IMR-90 (cell line): Measurements from ENCODE around the gene NFIX. TPM values are rescaled to one million over a fixed set of nuclear protein-coding genes. Genes with fewer than 3 reads are reported as not detected.

Experiments used
- ATAC-seq: fragments of 200-7000 bp; cut with Tn5 transposase; 2 replicates; pipeline ENCODE4 v1.9.1; 2020; ENCODE audit warnings: low read depth, mild to moderate bottlenecking, moderate library complexity
- BruUV-seq: library from RNA; stranded (reverse); fragments of 400-500 nt; replicated peaks from 2 replicates; lab custom pipeline; 2021; lab: Mats Ljungman, UMichigan
- CTCF ChIA-PET: fragments of 300-600 bp; formaldehyde crosslinking; extraction: SDS; loops from one replicate; lab custom pipeline; 2021; ENCODE audit warnings: antibody characterized with exemption; lab: Yijun Ruan, JAX
- POLR2A ChIA-PET: fragments of 300-600 bp; sonication (Branson Sonifier 250); formaldehyde crosslinking; loops from one replicate; lab custom pipeline; 2022; ENCODE audit warnings: antibody characterized with exemption; ENCODE audit not compliant: unreplicated experiment; lab: Charles Lee
- DNase-seq: peaks from one replicate; pipeline ENCODE4 v3.0.0; 2013
- H2AFZ ChIP-seq: replicated peaks from 2 replicates; pipeline ENCODE3; 2013; ENCODE audit warnings: low read length, mild to moderate bottlenecking; ENCODE audit not compliant: poor library complexity
- H2AK5ac ChIP-seq: 2 replicates; pipeline ENCODE4 v1.6.1; 2013; ENCODE audit warnings: low read depth, low read length, inconsistent platforms
- H2AK9ac ChIP-seq: replicated peaks from 2 replicates; pipeline ENCODE3; 2013; ENCODE audit warnings: mild to moderate bottlenecking, low read depth, low read length, moderate library complexity; ENCODE audit not compliant: poor library complexity
- H2BK120ac ChIP-seq: 2 replicates; pipeline ENCODE4 v1.6.1; 2013; ENCODE audit warnings: low read depth, low read length, inconsistent platforms
- H2BK15ac ChIP-seq: 3 replicates; pipeline ENCODE4 v1.6.1; 2013; ENCODE audit warnings: low read depth, low read length, inconsistent platforms
- H2BK20ac ChIP-seq: 2 replicates; pipeline ENCODE4 v1.6.1; 2013; ENCODE audit warnings: low read depth, mild to moderate bottlenecking, inconsistent platforms, low read length, moderate library complexity
- H2BK5ac ChIP-seq: 2 replicates; pipeline ENCODE4 v1.6.1; 2013; ENCODE audit warnings: mild to moderate bottlenecking, low read depth, low read length, inconsistent platforms; ENCODE audit not compliant: poor library complexity, severe bottlenecking
- H3K14ac ChIP-seq: replicated peaks from 2 replicates; pipeline ENCODE4 v1.6.1; 2013; ENCODE audit warnings: low read depth, low read length, inconsistent platforms
- H3K18ac ChIP-seq: 2 replicates; pipeline ENCODE4 v1.6.1; 2013; ENCODE audit warnings: low read depth, low read length, control low read depth
- H3K23ac ChIP-seq: 2 replicates; pipeline ENCODE4 v1.6.1; 2013; ENCODE audit warnings: low read depth, low read length, inconsistent platforms
- H3K27ac ChIP-seq: 2 replicates; pipeline ENCODE4 v1.5.1; 2013; ENCODE audit warnings: mild to moderate bottlenecking, control low read depth, low read length; ENCODE audit not compliant: insufficient read depth
- H3K27me3 ChIP-seq: 2 replicates; pipeline ENCODE4 v1.6.1; 2013; ENCODE audit warnings: low read length; ENCODE audit not compliant: control insufficient read depth, insufficient read depth
- H3K36me3 ChIP-seq: 2 replicates; pipeline ENCODE4 v1.6.1; 2013; ENCODE audit warnings: low read length, mixed read lengths; ENCODE audit not compliant: control insufficient read depth, insufficient read depth
- H3K4ac ChIP-seq: 2 replicates; pipeline ENCODE4 v1.6.1; 2013; ENCODE audit warnings: low read depth, low read length, inconsistent platforms
- H3K4me1 ChIP-seq: 2 replicates; pipeline ENCODE4 v1.6.1; 2013; ENCODE audit warnings: low read length, mixed read lengths; ENCODE audit not compliant: control insufficient read depth, insufficient read depth
- H3K4me2 ChIP-seq: 2 replicates; pipeline ENCODE4 v1.6.1; 2013; ENCODE audit warnings: low read depth, mild to moderate bottlenecking, control low read depth, low read length, moderate library complexity
- H3K4me3 ChIP-seq: 2 replicates; pipeline ENCODE4 v1.5.1; 2013; ENCODE audit warnings: low read depth, mild to moderate bottlenecking, control low read depth, low read length, moderate library complexity; ENCODE audit not compliant: insufficient read depth
- H3K56ac ChIP-seq: 2 replicates; pipeline ENCODE4 v1.6.1; 2013; ENCODE audit warnings: low read length, inconsistent platforms; ENCODE audit not compliant: insufficient read depth; ENCODE audit errors: extremely low read depth
- H3K79me1 ChIP-seq, 2 experiments: 2 replicates each; pipeline ENCODE4 v1.6.1; 2013; ENCODE audit warnings: low read length in 2 of 2, inconsistent platforms in 1 of 2, low read depth in 1 of 2
- H3K9ac ChIP-seq: 2 replicates; pipeline ENCODE4 v1.6.1; 2013; ENCODE audit warnings: low read depth, low read length, control low read depth
- H3K9me1 ChIP-seq: 2 replicates; pipeline ENCODE4 v1.6.1; 2013; ENCODE audit warnings: low read length, inconsistent platforms; ENCODE audit not compliant: insufficient read depth
- H3K9me3 ChIP-seq: 2 replicates; pipeline ENCODE4 v1.6.1; 2013; ENCODE audit warnings: low read length; ENCODE audit not compliant: control insufficient read depth, insufficient read depth
- H4K20me1 ChIP-seq: 2 replicates; pipeline ENCODE4 v1.6.1; 2013; ENCODE audit warnings: low read length, inconsistent platforms; ENCODE audit not compliant: insufficient read depth
- H4K5ac ChIP-seq: 2 replicates; pipeline ENCODE4 v1.6.1; 2013; ENCODE audit warnings: mild to moderate bottlenecking, low read depth, low read length, control low read depth
- H4K8ac ChIP-seq, 2 experiments: 2 replicates each; pipeline ENCODE4 v1.6.1; 2013; ENCODE audit warnings: low read depth in 2 of 2, low read length in 2 of 2, control low read depth in 1 of 2, inconsistent platforms in 1 of 2
- H4K91ac ChIP-seq: 2 replicates; pipeline ENCODE4 v1.6.1; 2013; ENCODE audit warnings: low read depth, low read length, inconsistent platforms; ENCODE audit not compliant: insufficient read depth
- BHLHE40 ChIP-seq: fragments of 150-350 bp; IDR thresholded peaks from 2 replicates; pipeline ENCODE4 v1.6.1; 2016; ENCODE audit warnings: mild to moderate bottlenecking, low read depth, low read length
- CHD1 ChIP-seq: IDR thresholded peaks from 2 replicates; pipeline ENCODE4 v1.6.1; 2012; ENCODE audit warnings: low read depth, low read length, improper control_type of control experiment
- MXI1 ChIP-seq: IDR thresholded peaks from 2 replicates; pipeline ENCODE4 v1.6.1; 2012; ENCODE audit warnings: low read depth, mild to moderate bottlenecking, low read length, moderate library complexity, borderline replicate concordance
- RAD21 ChIP-seq: IDR thresholded peaks from 2 replicates; pipeline ENCODE4 v1.6.1; 2012; ENCODE audit warnings: low read length, improper control_type of control experiment
- SMC3 ChIP-seq: fragments of 150-350 bp; IDR thresholded peaks from 2 replicates; pipeline ENCODE4 v1.6.1; 2016; ENCODE audit warnings: low read depth, mild to moderate bottlenecking, antibody characterized with exemption, low read length, moderate library complexity
- WGBS, 2 experiments: methylation state at CpG; one replicate each; pipeline versions ENCODE4 v1.1.5 to v1.1.7; 2013; ENCODE audit warnings: missing lambda C conversion rate in 2 of 2; ENCODE audit not compliant: insufficient read length in 1 of 2; ENCODE audit errors: extremely low coverage in 2 of 2; 5-methylcytosine and 5-hydroxymethylcytosine counted together
- dilution Hi-C: fragments of 300-500 bp; cut with HindIII; formaldehyde crosslinking; loops from one replicate; pipeline ENCODE4 v1.14.3; 2018; ENCODE audit warnings: low sequenced_read_pairs; ENCODE audit not compliant: unreplicated experiment
- in situ Hi-C: fragments of 300-500 bp; cut with MboI; formaldehyde crosslinking; loops from 3 replicates; pipeline ENCODE4 v1.14.3; 2019; ENCODE audit warnings: low sequenced_read_pairs, inconsistent platforms, mixed read lengths
- intact Hi-C: fragments of 100-400 bp; cut with micrococcal nuclease; formaldehyde crosslinking; loops from 2 replicates; pipeline ENCODE4 v1.10.0; 2022
- polyA plus RNA-seq, 3 experiments: library from polyadenylated mRNA; depleted of rRNA; stranded (reverse); fragments of >200 nt; gene quantifications; 2 replicates each; pipeline ENCODE4 v1.2.3, GENCODE V29; 2012; ENCODE audit warnings: low replicate concordance in 1 of 3
- total RNA-seq: library from RNA; depleted of rRNA; stranded (reverse); fragments of >200 nt; gene quantifications from 2 replicates; pipeline ENCODE4 v1.2.3, GENCODE V29; 2012
- TF ChIP-seq, protein P1 (sequence below): conservative IDR thresholded peaks from 2 replicates; pipeline ENCODE4 v1.5.1; 2012; ENCODE audit warnings: mild to moderate bottlenecking, low read depth, low read length, improper control_type of control experiment

NFIX gene
- total and polyA plus RNA-seq, 2 of the 4 experiments (the other 2 are of a cell fraction) = 10.2 to 47.7 TPM

DNA sequence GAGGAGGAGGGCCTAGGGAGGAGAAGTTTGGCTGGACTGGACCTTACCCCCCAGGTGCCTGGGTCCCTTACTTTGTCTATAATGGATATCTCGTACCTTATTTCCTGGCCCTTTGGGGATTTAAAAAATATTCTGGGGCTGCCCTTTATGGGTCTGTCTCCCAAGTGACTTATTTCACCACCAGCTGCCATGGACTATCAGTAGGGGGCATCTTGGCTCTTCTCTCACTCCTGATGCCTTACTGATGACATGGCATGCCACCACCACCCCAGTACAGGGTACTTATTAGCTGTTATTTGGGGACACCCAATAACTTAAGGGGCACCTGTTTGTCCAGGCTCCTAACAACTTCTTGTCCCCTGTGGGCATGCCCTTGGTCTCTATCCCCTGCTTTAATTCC is 38.0 kb downstream of the NFIX start:
- ATAC-seq (no peak), DNase-seq (no peak)
- Histone ChIP-seq H3K23ac (no peak overlapping the region), H4K5ac (no peak overlapping the region), H3K27me3 (no peaks in the 10 kb centered on the region), H2AFZ (no peak overlapping the region), H3K79me1 (peaks cover 55 to 99% of the 10 kb centered on the region in 2 experiments), H4K91ac (peak overlapping the region; percentile 19; the same call in 1 of the 2 replicates), H2BK15ac (no peak overlapping the region), H3K18ac (no peak overlapping the region), H2AK9ac (peak overlapping the region; percentile 21), H4K20me1 (peaks cover 12% of the 10 kb centered on the region), H3K9me3 (no peaks in the 10 kb centered on the region), H3K14ac (peak overlapping the region; percentile 59; the same call in 1 of the 2 replicates), H2BK5ac (no peak overlapping the region), H4K8ac (no peak overlapping the region), H2BK120ac (0 out of 2 replicates have a peak overlapping the region, but pooled peaks have one; percentile 23), H3K56ac (no peak overlapping the region), H3K4me3 (no peak overlapping the region), H2AK5ac (peak overlapping the region; percentile 57), H3K4me1 (peaks cover 40% of the 10 kb centered on the region), H2BK20ac (no peak overlapping the region), H3K9me1 (peaks cover 38% of the 10 kb centered on the region), H3K27ac (no peak overlapping the region), H3K36me3 (peaks cover 29% of the 10 kb centered on the region; the same call in 1 of the 2 replicates), H3K9ac (no peak overlapping the region), H3K4ac (peak overlapping the region; percentile 45; the same call in 1 of the 2 replicates), H3K4me2 (no peak overlapping the region)
- ChIA-PET CTCF (interaction anchor here (0.7 to 1.6 kb wide), 10 partner anchors 10 to 56 kb away, joined by 3 to 17 read pairs (median 4); no protein-coding TSS in a partner anchor), POLR2A (interaction anchor here (0.5 kb wide), 1 partner anchor 22 kb away, joined by 11 read pairs; no protein-coding TSS in a partner anchor)
- TF ChIP-seq, protein P1, sequence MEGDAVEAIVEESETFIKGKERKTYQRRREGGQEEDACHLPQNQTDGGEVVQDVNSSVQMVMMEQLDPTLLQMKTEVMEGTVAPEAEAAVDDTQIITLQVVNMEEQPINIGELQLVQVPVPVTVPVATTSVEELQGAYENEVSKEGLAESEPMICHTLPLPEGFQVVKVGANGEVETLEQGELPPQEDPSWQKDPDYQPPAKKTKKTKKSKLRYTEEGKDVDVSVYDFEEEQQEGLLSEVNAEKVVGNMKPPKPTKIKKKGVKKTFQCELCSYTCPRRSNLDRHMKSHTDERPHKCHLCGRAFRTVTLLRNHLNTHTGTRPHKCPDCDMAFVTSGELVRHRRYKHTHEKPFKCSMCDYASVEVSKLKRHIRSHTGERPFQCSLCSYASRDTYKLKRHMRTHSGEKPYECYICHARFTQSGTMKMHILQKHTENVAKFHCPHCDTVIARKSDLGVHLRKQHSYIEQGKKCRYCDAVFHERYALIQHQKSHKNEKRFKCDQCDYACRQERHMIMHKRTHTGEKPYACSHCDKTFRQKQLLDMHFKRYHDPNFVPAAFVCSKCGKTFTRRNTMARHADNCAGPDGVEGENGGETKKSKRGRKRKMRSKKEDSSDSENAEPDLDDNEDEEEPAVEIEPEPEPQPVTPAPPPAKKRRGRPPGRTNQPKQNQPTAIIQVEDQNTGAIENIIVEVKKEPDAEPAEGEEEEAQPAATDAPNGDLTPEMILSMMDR = peak; percentile 39; the same call in 1 of the 2 replicates
- TF ChIP-seq MXI1 (no peak), RAD21 (peak; percentile 43), BHLHE40 (no peak), CHD1 (no peak), SMC3 (peak; percentile 28; the same call in 1 of the 2 replicates)
- dilution Hi-C loops (no loop called here), intact Hi-C loops (loop anchor here (5.0 kb wide), 1 partner anchor 46 kb away; no protein-coding TSS in a partner anchor), in situ Hi-C loops (no loop called here)
- 100% methylated on average over 1 of the region's 1 CpG; no CpG with 5 or more reads in 1 of the 2 experiments for WGBS, 2 experiments
- no TSS peak for BruUV-seq
